Duodenal mucosa (tissue), 2 donors: ENCODE results near the gene HNRNPUL2.
"Not testable (repeated sequence)": the region's sequence is repeated elsewhere in the genome, so short reads cannot be mapped to it uniquely, and the experiment has no call there.

Experiments
- H3K27ac ChIP-seq: one replicate; pipeline ENCODE4 v1.7.0; 2013; ENCODE audit warnings: low read depth, low read length
- H3K27me3 ChIP-seq, 2 donors: one replicate each; pipeline ENCODE4 v1.7.0; 2013; ENCODE audit warnings: low read length in 2 of 2, control low read depth in 1 of 2; ENCODE audit not compliant: insufficient read depth in 2 of 2, control insufficient read depth in 1 of 2
- H3K36me3 ChIP-seq, 2 donors: one replicate each; pipeline ENCODE4 v1.7.0; 2013; ENCODE audit warnings: low read length in 2 of 2, control low read depth in 1 of 2; ENCODE audit not compliant: insufficient read depth in 2 of 2, control insufficient read depth in 1 of 2
- H3K4me1 ChIP-seq, 2 donors: one replicate each; pipeline ENCODE4 v1.7.0; 2013; ENCODE audit warnings: low read length in 2 of 2, control low read depth in 1 of 2; ENCODE audit not compliant: insufficient read depth in 2 of 2, control insufficient read depth in 1 of 2
- H3K4me3 ChIP-seq, 2 donors: one replicate each; pipeline ENCODE4 v1.7.0; 2013; ENCODE audit warnings: low read length in 2 of 2, low read depth in 1 of 2
- H3K9ac ChIP-seq, 2 donors: one replicate each; pipeline ENCODE4 v1.7.0; 2013; ENCODE audit warnings: low read length in 2 of 2, low read depth in 1 of 2
- H3K9me3 ChIP-seq, 2 donors: one replicate each; pipeline ENCODE4 v1.7.0; 2013; ENCODE audit warnings: low read length in 2 of 2, control low read depth in 1 of 2; ENCODE audit not compliant: control insufficient read depth in 1 of 2

The HNRNPUL2 gene

GRCh38 chr11:62727165-62727871, at the start of gene HNRNPUL2:
Gene HNRNPUL2 (minus strand): TSS chr11:62727457. CDS start chr11:62727156, 301 bp downstream.
- Histone ChIP-seq H3K4me3 (peak within 1 kb of the TSS; percentile 98), H3K9ac (peak within 1 kb of the TSS; percentile 95 to 96), H3K27me3 (no peaks in the 10 kb centered on the region), H3K36me3 (peaks cover 6 to 20% of the 10 kb centered on the region in 2 donors), H3K9me3 (no peaks in the 10 kb centered on the region), H3K4me1 (peaks cover 21 to 30% of the 10 kb centered on the region in 2 donors), H3K27ac (peak within 1 kb of the TSS; percentile 94)

GRCh38 chr11:62775646-62776045, 48.4 kb upstream of the HNRNPUL2 start:
- Histone ChIP-seq H3K4me3 (no peak overlapping the region), H3K36me3 (peaks cover 14 to 36% of the 10 kb centered on the region in 2 donors), H3K9ac (no peak overlapping the region), H3K9me3 (no peaks in the 10 kb centered on the region), H3K27ac (no peak overlapping the region), H3K4me1 (peaks cover 8 to 11% of the 10 kb centered on the region in 2 donors), H3K27me3 (no peaks in the 10 kb centered on the region)

GRCh38 chr11:62774407-62774806, 47.1 kb upstream of the HNRNPUL2 start:
- no peaks in the 10 kb centered on the region for H3K9me3 ChIP-seq

GRCh38 chr11:62771144-62772021, 44.1 kb upstream of the HNRNPUL2 start, which contains the start of gene TAF6L:
Gene TAF6L (plus strand): TSS chr11:62771396. CDS start chr11:62775784, 4,388 bp downstream.
- Histone ChIP-seq H3K27ac (peak within 1 kb of the TSS; percentile 87), H3K27me3 (no peaks in the 10 kb centered on the region)

More at GRCh38 chr11:62774407-62774806, 47.1 kb upstream of the HNRNPUL2 start:
- Histone ChIP-seq H3K4me1 (peaks cover 16 to 22% of the 10 kb centered on the region in 2 donors), H3K27me3 (no peaks in the 10 kb centered on the region), H3K9ac (no peak overlapping the region), H3K27ac (no peak overlapping the region), H3K36me3 (peaks cover 14 to 30% of the 10 kb centered on the region in 2 donors), H3K4me3 (no peak overlapping the region)

GRCh38 chr11:62770778-62771143, 43.5 kb upstream of the HNRNPUL2 start:
- Histone ChIP-seq H3K9ac (peak overlapping the region; percentile 67 to 88), H3K27me3 (no peaks in the 10 kb centered on the region), H3K9me3 (no peaks in the 10 kb centered on the region), H3K27ac (peak overlapping the region; percentile 42), H3K36me3 (peaks cover 12 to 22% of the 10 kb centered on the region in 2 donors), H3K4me1 (peaks cover 16 to 22% of the 10 kb centered on the region in 2 donors), H3K4me3 (peak overlapping the region; percentile 73 to 88)

More at GRCh38 chr11:62771144-62772021, 44.1 kb upstream of the HNRNPUL2 start, which contains the start of gene TAF6L:
- Histone ChIP-seq H3K9ac (peak within 1 kb of the TSS; percentile 67 to 88), H3K9me3 (no peaks in the 10 kb centered on the region), H3K4me3 (peak within 1 kb of the TSS; percentile 73 to 88), H3K4me1 (peaks cover 16 to 22% of the 10 kb centered on the region in 2 donors), H3K36me3 (peaks cover 10 to 23% of the 10 kb centered on the region in 2 donors)

- not testable (repeated sequence) for H3K9ac ChIP-seq, H3K27ac ChIP-seq, H3K9me3 ChIP-seq, H3K27me3 ChIP-seq, H3K36me3 ChIP-seq
- Histone ChIP-seq H3K4me1 (peaks cover 12 to 14% of the 10 kb centered on the region in 2 donors), H3K4me3 (peak overlapping the region in 1 of 2 donors; percentile 43)
Observed at GRCh38 chr11:62760867-62761227, 33.6 kb upstream of the HNRNPUL2 start.

GRCh38 chr11:62757846-62758788, 30.9 kb upstream of the HNRNPUL2 start:
- H3K9ac ChIP-seq, result no peak overlapping the region
- H3K27me3 ChIP-seq, result no peaks in the 10 kb centered on the region
- H3K36me3 ChIP-seq, result no peaks in the 10 kb centered on the region
- H3K4me1 ChIP-seq, result peaks cover 17 to 21% of the 10 kb centered on the region in 2 donors
- no peak overlapping the region for H3K27ac ChIP-seq
- no peaks in the 10 kb centered on the region for H3K9me3 ChIP-seq
- no peak overlapping the region for H3K4me3 ChIP-seq

GRCh38 chr11:62755086-62755615, 27.9 kb upstream of the HNRNPUL2 start:
- no peaks in the 10 kb centered on the region for H3K9me3 ChIP-seq
- H3K4me3 ChIP-seq, result no peak overlapping the region
- H3K36me3 ChIP-seq, result peaks cover 0 to 8% of the 10 kb centered on the region in 2 donors
- H3K27me3 ChIP-seq, result no peaks in the 10 kb centered on the region
- no peak overlapping the region for H3K9ac ChIP-seq
- peaks cover 12% of the 10 kb centered on the region in 2 donors for H3K4me1 ChIP-seq
- H3K27ac ChIP-seq, result no peak overlapping the region
